Stimulated activated CD4-positive, alpha-beta T cell treated with anti-CD3 and anti-CD28 coated beads, Interleukin-1b, Interleukin-23, amount 100 ng/mL, for 24 hours (primary cell): ENCODE results near the gene ABCB8.

Experiments used
- DNase-seq, 4 experiments: peaks; one replicate each; pipeline ENCODE4 v3.0.0-alpha.2; 2020; ENCODE audit warnings: low read depth in 4 of 4, low spot score in 1 of 4

ABCB8 gene

DNA sequence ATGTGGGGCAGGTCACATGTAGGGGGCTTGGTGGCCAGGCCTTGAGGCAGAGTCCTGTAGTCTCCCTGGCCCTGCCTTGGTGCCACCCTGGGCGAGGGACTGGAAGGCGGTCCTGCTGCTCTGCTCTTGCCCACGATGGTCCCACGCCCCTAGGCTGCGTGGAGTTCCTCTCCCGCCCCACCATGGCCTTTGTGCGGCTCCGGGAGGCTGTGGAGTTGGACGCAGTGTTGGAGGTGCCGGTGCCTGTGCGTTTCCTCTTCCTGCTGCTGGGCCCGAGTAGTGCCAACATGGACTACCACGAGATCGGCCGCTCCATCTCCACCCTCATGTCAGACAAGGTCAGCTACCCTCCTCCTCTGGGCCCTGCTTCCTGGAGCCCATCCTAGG lies 42.3 kb downstream of the ABCB8 start:
- no peak for DNase-seq

DNA sequence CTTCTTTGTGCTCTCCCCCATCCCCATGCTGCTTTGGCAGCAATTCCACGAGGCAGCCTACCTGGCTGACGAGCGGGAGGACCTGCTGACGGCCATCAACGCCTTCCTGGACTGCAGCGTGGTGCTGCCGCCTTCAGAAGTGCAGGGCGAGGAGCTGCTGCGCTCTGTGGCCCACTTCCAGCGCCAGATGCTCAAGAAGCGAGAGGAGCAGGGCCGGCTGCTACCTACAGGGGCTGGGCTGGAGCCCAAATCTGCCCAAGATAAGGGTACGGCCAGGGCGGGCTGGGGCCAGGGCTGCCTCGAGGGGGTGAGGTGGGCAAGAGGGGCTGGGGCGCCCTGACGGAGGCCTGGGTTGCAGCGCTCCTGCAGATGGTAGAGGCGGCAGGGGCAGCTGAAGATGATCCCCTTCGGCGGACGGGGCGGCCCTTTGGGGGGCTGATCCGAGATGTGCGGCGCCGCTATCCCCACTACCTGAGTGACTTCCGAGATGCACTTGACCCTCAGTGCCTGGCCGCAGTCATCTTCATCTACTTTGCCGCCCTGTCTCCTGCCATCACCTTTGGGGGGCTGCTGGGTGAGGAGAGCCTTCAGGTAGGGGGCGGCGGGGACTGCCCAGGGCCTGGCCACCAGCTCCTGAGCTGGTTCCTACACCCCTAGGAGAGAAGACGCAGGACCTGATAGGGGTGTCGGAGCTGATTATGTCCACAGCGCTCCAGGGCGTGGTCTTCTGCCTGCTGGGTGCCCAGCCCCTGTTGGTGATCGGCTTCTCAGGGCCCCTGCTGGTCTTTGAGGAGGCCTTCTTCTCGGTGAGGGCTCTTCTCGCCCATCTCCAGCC lies 43.0 kb downstream of the ABCB8 start:
- no peak for DNase-seq

DNA sequence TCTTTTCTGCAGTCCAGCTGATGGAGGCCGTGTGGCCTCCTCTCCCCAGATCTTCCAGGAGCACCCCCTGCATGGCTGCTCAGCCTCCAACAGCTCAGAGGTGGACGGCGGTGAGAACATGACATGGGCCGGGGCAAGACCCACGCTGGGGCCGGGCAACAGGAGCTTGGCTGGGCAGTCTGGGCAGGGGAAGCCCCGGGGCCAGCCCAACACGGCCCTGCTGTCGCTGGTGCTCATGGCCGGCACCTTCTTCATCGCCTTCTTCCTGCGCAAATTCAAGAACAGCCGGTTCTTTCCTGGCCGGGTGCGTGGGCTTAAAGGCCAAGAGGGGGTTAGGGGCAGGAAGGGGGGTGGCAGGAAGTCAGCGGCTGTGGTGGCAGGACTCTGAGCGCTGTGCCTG lies 45.7 kb downstream of the ABCB8 start:
- no peak for DNase-seq

DNA sequence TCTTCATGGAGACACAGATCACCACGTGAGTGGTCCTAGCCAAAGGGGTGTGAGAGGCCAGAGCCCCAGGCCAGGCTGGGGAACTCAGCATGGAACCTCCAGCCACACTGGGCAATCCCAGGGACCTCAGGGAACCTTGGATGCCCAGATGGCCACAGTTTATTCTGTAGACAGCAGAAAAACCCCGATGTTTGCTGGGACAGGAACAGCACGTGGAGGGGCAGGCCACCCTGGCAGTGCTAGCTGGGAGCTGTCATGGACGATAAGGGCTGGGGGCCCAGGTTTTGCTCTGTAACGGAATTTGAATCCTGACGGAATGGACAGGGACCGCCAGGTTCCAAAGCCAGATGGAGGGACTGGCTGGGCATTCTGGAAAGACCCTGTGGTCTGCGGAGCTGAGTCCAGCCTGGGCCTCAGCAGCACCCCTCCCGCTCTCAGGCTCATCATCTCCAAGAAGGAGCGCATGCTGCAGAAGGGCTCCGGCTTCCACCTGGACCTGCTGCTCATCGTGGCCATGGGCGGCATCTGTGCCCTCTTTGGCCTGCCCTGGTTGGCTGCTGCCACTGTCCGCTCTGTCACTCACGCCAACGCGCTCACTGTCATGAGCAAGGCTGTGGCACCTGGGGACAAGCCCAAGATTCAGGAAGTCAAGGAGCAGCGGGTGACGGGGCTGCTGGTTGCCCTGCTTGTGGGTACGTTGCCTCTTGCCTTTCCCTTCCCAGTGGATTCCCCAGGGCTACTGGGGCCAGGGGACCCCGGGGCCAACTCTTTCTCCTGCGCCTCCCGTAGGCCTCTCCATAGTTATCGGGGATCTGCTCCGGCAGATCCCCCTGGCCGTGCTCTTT lies 46.8 kb downstream of the ABCB8 start:
- no peak for DNase-seq

DNA sequence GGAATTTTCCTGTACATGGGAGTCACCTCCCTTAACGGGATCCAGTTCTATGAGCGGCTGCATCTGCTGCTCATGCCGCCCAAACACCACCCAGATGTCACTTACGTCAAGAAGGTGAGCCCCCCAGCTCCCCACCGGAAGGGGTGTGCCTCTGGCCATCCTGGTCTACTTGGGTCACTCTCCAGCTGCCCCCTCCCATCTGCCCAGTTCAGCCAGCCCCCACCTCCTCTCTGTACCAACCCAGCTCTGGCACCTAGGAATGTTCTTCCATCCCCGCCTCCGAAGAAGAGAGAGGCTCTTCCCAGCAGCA lies 47.4 kb downstream of the ABCB8 start:
- DNase-seq = no peak

DNA sequence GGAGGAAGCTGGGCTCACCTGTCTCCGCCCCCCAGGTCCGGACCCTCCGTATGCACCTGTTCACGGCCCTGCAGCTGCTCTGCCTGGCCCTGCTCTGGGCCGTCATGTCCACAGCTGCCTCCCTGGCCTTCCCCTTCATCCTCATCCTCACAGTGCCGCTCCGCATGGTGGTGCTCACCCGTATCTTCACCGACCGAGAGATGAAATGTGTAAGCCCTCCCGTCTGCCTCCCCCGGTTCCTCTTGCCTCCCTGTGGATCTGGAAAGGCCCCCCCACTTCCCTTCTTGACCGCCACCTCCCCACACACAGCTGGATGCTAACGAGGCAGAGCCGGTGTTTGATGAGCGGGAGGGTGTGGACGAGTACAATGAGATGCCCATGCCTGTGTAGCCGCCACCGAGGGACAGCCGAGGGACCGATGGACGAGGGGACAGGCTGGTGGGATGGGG lies 47.8 kb downstream of the ABCB8 start:
- no peak for DNase-seq

DNA sequence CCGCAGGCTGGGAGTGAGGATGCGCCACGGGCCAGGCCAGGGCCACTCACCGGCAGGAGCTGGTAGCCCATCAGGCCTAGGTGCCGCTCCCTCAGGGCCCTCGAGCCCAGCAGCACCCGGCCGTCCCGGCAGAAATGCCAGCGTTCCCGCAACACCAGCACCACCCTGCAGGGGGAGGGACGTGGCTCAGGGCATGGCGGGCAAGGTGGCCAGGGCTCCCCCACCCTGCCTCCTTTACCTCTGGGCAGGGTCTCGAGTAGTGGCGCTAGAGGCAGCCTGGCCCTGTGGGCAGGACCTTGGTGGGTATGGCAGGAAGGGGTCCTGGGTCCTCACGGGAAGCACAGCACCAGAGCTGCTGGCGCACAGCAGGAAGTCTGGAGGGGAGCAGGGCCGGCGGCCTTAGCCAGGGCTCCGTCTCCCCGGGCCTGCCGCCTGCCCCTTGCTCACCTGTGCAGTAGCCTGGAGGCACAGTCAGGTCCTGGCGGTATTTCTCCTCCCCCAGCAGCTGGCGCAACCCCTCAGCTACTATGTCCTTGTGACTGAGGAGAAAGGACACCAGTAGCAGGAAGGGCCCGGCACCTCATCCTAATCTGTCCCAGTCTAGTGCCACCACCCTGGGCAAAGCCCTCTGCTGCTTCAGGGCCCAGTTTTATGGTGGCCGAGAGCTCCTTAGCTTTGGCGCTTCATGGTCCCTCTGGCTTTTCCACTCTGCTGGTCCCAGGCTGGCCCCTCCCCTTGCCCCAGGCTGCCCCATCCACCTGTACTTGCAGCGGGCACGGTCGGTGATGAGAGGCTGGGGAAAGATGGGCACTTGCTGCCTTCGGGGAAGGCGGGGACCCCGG lies 48.8 kb downstream of the ABCB8 start:
- no peak for DNase-seq

DNA sequence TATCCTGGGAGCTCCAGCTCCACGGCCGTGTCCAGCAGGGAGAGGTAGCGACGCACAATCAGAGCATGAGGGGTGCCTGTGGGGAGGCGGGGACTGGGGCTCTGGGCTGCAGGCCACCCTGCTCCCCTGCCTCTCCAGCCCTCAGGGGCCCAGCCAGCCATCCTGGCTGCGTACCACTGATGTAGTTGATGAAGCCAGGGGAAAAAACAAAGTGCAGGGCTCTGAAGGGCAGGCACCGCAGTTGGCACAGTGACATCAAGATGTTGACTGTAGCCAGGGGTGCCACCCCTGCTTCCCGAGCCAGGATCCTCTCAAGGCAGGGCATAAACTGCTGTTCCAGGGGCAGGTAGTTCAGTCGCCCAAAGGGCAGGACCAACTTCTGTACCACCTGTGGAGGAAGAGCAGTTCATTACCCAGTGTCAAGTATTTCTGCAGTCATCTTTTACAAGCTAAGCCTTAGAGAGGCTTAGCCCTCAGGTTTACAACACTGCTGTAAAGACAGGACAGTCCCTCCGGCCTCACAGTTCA lies 49.5 kb downstream of the ABCB8 start:
- DNase-seq = no peak

DNA sequence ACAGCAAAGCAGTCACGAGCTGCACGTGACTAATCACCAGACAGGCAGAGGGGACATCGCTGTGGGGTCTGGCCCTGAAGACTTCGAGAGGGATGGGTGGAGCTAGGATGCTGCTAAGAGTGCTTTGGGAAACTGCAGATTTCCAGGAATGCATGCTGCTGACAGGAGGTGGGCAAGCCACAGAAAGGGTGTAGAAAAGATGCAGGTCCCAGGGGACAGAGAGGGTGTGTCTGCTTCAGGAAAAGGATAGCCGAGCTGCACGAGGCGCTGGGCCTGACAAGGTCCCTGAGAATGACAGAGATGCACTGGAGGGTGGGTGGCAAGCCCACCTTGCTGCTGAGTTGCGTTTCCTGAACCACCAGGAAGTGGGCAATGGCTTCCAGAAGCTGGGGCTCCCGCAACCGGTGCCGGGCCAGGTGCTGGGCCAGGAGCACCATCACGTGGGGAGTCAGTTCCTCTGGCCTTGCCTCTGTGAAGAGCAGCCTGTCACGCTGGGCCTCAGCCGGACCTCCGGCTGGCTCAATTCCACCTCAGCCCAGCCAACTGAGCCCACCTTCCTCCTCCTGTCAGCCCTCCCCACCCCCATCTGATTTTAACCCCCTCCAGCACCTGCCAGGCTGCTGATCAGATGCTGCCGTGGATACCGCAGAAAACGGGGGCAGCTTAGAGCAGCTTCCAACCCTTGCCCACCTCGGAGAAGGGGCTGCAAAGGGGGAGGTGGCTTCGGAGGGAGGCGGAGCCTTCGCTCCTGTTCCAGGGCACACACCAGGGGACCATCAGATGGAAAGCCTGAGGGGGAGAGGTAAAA lies 50.2 kb downstream of the ABCB8 start:
- no peak for DNase-seq

DNA sequence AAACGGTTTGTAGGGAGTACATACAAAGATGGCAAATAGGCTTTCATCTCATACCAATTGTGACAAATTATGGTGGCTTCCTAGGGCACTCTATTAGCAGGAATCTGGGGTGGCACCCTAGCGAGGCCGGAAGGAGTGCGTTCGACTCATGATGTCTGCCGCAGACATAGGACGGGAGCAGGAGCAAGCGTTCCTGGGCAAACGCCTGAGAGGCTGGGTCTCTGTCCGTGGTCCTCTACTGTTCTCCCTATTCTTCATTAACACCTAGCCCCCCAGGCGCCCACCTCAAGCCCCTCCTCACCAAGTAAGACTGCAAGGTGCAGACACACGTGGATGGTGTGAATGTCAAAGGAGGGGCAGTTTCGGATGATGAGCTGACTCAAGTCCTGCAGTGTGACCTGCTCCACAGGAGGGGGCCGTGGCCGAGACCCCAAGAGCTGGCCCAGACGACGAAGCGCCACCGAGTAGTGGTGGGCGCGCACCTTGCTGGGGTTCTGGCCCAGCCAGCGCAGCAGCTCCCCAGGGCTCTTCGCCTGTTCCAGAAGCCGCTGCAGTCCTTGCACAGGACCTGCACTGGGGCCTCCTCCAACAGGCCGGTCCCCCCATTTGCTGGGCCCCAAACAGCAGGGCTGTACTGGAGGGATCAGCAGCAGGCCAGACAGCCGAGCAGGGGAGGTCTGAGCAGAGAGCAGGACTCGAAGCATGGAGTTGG lies 51.1 kb downstream of the ABCB8 start:
- DNase-seq = no peak

DNA sequence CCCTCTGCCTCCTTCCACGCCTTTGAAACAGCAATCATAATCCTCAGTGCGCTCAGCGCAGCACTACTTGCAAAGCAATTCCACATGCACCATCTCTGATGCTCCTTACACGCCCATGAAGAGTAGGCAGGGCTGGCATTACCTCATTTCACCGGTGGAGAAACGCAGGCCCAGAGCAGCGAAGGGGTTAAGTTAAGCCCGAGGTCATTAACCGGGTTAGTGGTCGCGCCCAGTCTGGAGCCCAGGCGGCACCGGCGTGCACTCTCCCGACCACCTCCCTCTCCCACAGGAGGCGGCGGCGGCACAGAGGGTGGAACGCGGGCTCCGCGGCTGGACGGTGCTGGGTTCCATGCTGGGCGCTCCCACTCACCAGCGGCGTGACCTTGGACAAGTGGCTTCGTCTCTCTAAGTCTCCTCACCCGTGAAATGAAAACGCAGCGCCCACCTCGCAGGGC lies 51.8 kb downstream of the ABCB8 start:
- no peak for DNase-seq

DNA sequence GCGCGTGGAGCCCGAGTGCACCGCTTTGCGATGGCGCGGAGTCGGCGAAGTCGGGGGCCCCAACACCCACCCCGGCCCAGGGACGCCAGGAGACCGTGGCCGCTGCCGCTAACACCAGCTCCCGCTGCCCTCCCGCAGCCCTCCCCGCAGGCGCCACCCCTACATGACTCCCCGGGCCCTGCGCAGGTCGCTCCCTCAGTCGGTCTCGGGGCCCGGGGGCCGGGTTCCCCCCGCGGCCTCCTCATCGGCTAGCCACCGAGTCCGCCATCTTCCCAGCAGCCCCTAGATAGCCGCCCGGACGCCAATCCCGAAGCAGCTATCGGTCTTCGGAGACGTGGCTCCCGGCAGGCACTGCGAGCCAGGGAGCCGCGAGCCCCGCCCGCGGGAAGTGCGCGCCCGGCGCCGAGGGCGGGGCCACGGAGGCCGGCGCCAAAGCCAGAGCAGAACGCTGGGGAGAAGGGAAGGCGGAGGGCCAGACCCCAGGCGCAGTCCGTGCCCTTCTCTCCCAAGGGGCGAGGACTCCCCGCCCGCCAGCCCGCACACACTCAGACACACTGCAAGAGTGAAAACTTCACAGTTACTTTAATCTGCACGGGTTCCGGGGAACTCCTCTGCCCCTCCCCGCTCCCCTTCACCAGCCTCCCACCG lies 52.4 kb downstream of the ABCB8 start, which contains the start of gene FASTK:
Gene FASTK, minus strand, starts transcription at position 288 of the 648 bp plus-strand sequence. Its CDS starts 43 bp downstream, at position 245.
- DNase-seq = peak; percentile 62 to 84 (median 72)

DNA sequence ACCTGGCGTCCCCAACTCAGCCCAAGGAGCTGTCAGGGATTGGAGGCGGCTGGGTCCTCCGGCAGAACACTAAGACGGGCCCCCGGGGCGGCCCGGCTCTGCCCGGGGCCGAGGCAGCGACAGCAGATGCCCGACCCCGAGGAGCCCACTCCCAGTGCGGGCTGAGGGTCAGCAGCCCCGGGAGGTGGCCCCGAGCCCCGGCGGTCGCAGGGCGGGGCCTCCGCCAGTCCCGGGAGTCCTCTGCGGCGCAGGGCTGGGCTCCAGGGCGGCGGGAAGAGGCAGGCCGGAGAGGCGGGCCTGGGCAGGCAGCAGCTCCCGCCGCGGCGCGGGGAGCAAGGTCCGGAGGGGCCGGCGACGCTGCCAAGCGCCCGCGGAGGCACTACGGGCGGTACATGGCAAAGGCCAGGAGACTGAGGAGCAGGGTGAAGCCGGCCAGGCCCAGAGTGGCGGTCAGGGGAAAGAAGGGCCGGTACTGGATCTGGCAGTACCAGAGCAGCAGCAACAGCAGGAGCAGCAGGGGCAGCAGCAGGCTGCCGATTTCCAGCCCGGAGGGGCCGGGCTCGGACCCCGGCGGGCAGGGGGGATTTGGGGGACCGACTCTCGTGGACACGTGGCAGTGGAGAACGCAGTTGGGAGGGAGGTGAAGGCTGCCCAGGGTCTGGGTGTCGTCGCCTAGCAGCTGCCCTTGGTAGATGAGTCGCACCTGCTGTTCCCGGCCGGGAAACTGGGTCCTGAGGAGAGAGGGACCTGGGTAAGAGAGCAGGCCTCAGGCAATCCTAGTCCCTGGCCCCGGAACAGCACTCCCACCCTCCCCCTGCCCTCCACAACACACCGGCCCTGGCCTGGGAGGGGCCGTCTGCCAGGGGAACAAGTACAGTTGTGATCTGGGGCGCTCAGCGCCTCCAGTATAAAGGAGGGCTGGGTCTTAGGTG lies 53.2 kb downstream of the ABCB8 start:
- DNase-seq = no peak

DNA sequence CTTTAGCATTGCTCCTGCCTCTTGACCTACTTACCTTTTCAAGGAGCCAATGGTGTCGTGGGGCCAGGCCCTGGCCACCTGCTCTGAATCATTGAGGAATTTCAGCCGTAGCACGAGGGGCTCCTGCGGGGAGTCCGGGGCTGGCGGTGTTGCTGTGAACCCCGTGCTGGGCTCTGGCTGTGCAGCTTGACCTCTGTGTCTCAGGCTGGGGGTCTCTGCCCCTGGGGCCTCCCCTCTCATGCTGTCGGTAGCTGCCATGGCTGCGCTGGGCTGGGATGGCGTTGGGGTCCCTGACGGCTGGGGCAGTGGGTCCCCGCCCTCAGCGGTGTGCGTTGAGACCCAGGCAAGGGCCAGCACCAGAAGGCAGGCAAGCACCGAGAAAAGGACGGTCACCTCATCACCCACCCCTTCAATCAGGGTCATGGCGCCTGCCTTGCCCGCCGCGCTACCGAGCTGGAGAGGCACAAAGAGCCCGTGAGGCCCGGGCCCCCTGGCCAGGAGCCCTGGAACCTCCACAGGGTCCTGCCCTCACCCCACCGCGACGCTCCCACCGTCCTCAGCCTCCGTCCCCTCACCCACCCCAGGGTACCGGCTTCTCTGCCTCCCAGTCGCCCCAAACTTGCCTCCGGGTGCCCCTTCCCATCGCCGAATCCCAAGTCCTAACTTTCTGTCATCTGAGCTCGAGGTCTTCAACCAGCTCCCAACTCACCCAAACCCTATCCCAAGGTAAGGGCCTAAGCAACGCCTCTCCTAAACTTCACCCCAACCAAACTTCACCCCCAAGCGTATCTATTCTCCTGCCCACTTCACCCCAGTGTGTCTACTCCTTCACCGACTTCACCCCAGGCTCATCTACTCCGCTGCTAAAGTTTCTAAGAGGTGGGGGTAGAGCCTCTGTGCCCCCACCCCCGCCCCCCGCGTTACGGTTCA lies 54.2 kb downstream of the ABCB8 start:
- no peak for DNase-seq

DNA sequence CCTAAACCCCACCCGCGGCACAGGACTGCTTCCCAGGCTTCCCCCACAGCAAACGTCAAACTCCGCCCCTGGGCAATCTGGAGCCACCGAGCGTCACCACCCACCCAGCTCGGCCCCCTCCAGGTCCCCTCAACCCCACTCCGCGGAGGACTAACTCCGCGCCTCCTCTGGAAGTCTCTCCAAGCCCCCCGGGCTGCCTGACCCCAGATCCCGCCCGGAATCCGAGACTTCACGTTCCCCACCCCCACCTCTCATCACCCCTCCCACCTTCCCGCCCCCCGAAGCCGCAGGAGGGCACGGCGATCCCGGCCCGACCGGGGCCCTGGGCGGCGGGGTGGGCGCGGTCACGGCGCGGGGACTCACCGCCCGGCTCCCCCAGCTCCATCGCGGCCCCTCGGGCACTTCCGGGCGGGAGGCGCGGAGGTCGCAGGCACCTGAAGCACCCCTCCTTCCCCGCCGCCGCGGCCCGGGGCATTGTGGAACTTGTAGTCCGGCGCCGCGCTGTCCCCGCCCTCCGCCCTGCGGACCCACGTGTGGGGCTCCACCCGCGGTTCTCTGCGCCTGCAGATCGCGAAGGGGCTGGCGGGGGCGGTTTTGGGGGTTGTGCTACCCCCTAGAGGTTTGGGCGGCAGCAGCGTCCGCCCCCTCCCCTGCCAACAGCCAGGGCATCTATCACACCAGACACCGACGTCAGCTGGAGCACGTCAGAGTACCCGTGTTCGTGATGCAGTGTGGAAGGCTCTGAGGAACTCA lies 55.0 kb downstream of the ABCB8 start, which contains the start of gene TMUB1:
Gene TMUB1, minus strand, starts transcription at position 423 of the 753 bp plus-strand sequence. CDS start 930 bp downstream, outside the sequence.
- peak in 3 of 4 experiments; percentile 73 to 82 (median 79) for DNase-seq

DNA sequence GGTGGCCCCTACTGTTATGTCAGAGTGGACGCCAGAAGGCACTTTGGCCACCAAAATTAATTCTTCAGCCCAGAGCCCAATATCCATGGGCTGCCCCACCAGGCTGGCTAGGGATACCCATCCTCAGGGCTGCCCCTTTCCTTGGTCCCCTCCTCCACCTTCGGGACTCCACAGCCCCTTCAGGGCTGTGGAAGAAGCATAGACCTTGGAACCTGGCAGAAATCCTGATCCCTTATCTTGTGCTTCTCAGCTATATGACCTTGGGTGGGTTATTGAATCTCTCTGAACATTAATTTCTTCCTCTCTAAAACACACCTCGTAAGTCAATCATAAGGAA lies 55.5 kb downstream of the ABCB8 start:
- no peak for DNase-seq
